Uterus (tissue), 4 donors: Measurements from ENCODE around the gene KCMF1. TPM values are rescaled to one million over a fixed set of nuclear protein-coding genes. Genes with fewer than 3 reads are reported as not detected.

ENCODE experiments used
- DNase-seq, 2 donors: peaks; one replicate each; pipeline ENCODE4 v3.0.0-alpha.2; 2019 to 2020
- H3K27ac ChIP-seq, 2 donors: fragments of 200-600 bp; sonication (generic); 1 replicate in 1 of 2; 2 replicates in 1 of 2; pipeline ENCODE4 v1.5.1; 2016 to 2018
- H3K27me3 ChIP-seq, 2 donors: fragments of 200-600 bp; sonication (generic); one replicate each; pipeline ENCODE4 v1.5.1; 2018 to 2019; ENCODE audit warnings: control low read depth in 1 of 2
- H3K36me3 ChIP-seq, 2 donors: fragments of 200-600 bp; sonication (generic); one replicate each; pipeline ENCODE4 v1.5.1; 2019; ENCODE audit warnings: control low read depth in 1 of 2
- H3K4me1 ChIP-seq, 2 donors: fragments of 200-600 bp; sonication (generic); one replicate each; pipeline ENCODE4 v1.5.1; 2018 to 2019; ENCODE audit warnings: control low read depth in 1 of 2
- H3K4me3 ChIP-seq, 2 donors: fragments of 200-600 bp; sonication (generic); 1 replicate in 1 of 2; 2 replicates in 1 of 2; pipeline ENCODE4 v1.5.1; 2018 to 2019; ENCODE audit warnings: mild to moderate bottlenecking in 1 of 2
- H3K9me3 ChIP-seq, 2 donors: fragments of 200-600 bp; sonication (generic); one replicate each; pipeline ENCODE4 v1.5.1; 2019; ENCODE audit warnings: control low read depth in 1 of 2
- POLR2A ChIP-seq, 2 donors: fragments of 450-650 bp; IDR thresholded peaks; one replicate each; pipeline ENCODE4 v1.6.1; 2016; ENCODE audit warnings: antibody characterized with exemption in 2 of 2, mild to moderate bottlenecking in 1 of 2, moderate library complexity in 1 of 2
- intact Hi-C: fragments of 100-400 bp; cut with DNase I; formaldehyde crosslinking; loops from one replicate; pipeline ENCODE4 v1.15.1; 2023; ENCODE audit warnings: low total_unique reads
- total RNA-seq, 4 donors: library from RNA; depleted of rRNA in 3 of 4; stranded (reverse); fragments of >200 nt in 3 of 4; gene quantifications; one replicate each; pipeline versions ENCODE4 v1.1.0 to v1.2.4, GENCODE V29; 2014 to 2023
- TF ChIP-seq, protein P1 (sequence below), 4 experiments: fragments of 200-600 bp in 2 of 4; fragments of 450-650 bp in 2 of 4; sonication (generic) in 2 of 4; IDR thresholded peaks; one replicate each; pipeline ENCODE4 v1.5.1; 2016 to 2019; ENCODE audit warnings: antibody characterized with exemption in 4 of 4, mild to moderate bottlenecking in 2 of 4, moderate library complexity in 1 of 4
- donor health status: DM: yes; HTN: yes; CAD: no.

Gene KCMF1
- total RNA-seq, 4 donors from 2014 or later = 6.9 to 58.3 (median 35.9) TPM

DNA sequence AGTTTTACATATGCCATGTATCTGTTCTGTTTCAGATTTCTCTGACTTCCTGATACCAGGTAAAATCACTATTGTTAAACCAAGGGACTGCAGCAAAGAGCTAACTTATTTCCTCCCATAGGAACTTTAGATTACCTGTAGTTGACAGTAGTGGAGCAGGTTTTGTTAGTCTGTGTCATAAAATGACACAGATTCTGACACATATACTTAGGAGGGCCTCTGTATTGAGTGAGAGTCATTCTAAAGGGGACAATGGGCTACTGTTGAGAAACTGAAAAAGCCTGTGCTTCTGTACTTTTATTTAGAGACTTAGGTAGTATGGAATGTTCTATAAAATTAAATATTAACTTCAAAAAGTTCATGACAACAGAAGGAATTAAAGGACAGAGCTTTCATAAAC lies 48.2 kb downstream of the KCMF1 start:
- no peaks in the 10 kb centered on the region for H3K36me3 ChIP-seq
- TF ChIP-seq, protein P1, sequence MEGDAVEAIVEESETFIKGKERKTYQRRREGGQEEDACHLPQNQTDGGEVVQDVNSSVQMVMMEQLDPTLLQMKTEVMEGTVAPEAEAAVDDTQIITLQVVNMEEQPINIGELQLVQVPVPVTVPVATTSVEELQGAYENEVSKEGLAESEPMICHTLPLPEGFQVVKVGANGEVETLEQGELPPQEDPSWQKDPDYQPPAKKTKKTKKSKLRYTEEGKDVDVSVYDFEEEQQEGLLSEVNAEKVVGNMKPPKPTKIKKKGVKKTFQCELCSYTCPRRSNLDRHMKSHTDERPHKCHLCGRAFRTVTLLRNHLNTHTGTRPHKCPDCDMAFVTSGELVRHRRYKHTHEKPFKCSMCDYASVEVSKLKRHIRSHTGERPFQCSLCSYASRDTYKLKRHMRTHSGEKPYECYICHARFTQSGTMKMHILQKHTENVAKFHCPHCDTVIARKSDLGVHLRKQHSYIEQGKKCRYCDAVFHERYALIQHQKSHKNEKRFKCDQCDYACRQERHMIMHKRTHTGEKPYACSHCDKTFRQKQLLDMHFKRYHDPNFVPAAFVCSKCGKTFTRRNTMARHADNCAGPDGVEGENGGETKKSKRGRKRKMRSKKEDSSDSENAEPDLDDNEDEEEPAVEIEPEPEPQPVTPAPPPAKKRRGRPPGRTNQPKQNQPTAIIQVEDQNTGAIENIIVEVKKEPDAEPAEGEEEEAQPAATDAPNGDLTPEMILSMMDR (IDR thresholded peaks at IDR 0.05) = no peak
- TF ChIP-seq POLR2A (IDR thresholded peaks at IDR 0.05) = no peak
- no peak for DNase-seq
- no peaks in the 10 kb centered on the region for H3K9me3 ChIP-seq
- H3K27ac ChIP-seq = no peak overlapping the region
- intact Hi-C loops = no loop called here
- no peak overlapping the region for H3K4me3 ChIP-seq
- H3K4me1 ChIP-seq = peaks cover 0 to 6% of the 10 kb centered on the region in 2 donors
- no peaks in the 10 kb centered on the region for H3K27me3 ChIP-seq

DNA sequence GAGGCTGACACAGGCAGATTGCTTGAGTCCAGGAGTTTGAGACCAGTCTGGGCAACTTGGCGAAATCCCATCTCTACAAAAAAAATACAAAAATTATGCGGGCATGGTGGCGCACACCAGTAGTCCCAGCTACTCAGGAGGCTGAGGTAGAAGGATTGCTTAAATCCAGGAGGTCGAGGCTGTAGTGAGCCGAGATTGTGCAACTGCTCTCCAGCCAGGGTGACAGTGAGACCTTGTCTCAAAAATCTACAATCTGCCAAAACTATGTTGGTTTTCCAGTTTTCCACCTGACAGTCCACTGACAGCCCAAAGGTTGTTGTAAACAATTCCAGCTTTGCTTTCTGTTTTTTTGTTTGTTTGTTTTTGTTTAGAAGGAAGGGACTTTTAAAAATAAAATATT lies 51.3 kb downstream of the KCMF1 start:
- intact Hi-C loops = no loop called here
- H3K27me3 ChIP-seq = no peaks in the 10 kb centered on the region

DNA sequence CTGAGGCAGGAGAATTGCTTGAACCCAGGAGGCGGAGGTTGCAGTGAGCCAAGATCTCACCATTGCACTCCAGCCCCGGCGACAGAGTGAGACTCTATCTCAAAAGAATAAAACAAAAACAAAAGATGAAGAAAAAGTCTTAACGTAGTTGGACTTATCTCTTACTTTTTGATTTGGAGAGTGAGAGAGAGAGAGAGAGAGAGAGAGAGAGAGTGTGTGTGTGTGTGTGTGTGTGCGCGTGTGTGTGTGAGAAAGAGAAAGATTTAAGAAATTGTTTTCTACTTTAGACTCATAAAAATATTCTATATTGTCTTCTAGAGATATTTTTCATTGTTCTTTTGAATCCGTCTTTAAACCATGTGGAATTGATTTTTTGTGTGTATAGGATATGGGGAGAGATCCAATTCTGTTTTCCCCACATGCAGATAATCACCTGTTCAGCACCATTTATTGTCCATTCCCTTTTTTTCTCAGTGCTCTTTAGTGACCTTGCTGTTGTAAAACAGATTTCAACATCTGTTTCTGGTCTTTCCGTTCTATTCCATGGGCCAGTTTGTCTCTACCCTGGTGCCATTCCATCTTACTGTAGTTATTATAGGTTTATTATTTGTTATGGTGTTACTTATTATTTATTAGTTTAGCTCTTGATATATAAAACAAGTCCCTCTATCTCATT lies 53.5 kb downstream of the KCMF1 start:
- Histone ChIP-seq H3K27me3 (no peaks in the 10 kb centered on the region), H3K4me1 (no peaks in the 10 kb centered on the region), H3K4me3 (no peak overlapping the region), H3K27ac (no peak overlapping the region), H3K36me3 (no peaks in the 10 kb centered on the region), H3K9me3 (no peaks in the 10 kb centered on the region)
- DNase-seq = no peak
- TF ChIP-seq, protein P1 (IDR thresholded peaks at IDR 0.05) = no peak
- TF ChIP-seq POLR2A (IDR thresholded peaks at IDR 0.05) = no peak
- intact Hi-C loops = no loop called here

More for the DNA sequence above, 51.3 kb downstream of the KCMF1 start:
- Histone ChIP-seq H3K36me3 (no peaks in the 10 kb centered on the region), H3K9me3 (no peaks in the 10 kb centered on the region), H3K4me3 (no peak overlapping the region), H3K27ac (no peak overlapping the region), H3K4me1 (peaks cover 0 to 6% of the 10 kb centered on the region in 2 donors)
- TF ChIP-seq POLR2A (IDR thresholded peaks at IDR 0.05) = no peak
- TF ChIP-seq, protein P1 (IDR thresholded peaks at IDR 0.05) = no peak
- DNase-seq = no peak

DNA sequence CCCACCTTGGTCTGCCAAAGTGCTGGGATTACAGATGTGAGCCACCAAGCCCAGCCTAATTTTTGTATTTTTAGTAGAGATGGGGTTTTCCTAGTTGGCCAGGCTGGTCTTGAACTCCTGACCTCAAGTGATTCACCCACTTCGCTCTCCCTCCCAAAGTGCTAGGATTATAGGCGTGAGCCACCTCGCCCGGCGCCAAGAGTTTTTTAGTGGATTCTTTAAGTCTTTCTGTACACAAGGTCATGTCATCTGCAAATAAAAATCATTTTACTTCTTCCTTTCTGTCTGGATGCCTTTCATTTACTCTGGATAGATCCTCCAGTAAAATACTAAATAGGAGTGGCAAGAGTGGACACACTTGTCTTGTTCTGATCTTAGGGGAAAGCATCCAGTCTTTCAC lies 61.7 kb downstream of the KCMF1 start:
- Histone ChIP-seq H3K36me3 (no peaks in the 10 kb centered on the region), H3K27ac (no peak overlapping the region), H3K4me3 (no peak overlapping the region), H3K4me1 (no peaks in the 10 kb centered on the region), H3K9me3 (no peaks in the 10 kb centered on the region), H3K27me3 (no peaks in the 10 kb centered on the region)
- intact Hi-C loops = no loop called here
- TF ChIP-seq POLR2A (IDR thresholded peaks at IDR 0.05) = no peak
- TF ChIP-seq, protein P1 (IDR thresholded peaks at IDR 0.05) = no peak
- DNase-seq = no peak

DNA sequence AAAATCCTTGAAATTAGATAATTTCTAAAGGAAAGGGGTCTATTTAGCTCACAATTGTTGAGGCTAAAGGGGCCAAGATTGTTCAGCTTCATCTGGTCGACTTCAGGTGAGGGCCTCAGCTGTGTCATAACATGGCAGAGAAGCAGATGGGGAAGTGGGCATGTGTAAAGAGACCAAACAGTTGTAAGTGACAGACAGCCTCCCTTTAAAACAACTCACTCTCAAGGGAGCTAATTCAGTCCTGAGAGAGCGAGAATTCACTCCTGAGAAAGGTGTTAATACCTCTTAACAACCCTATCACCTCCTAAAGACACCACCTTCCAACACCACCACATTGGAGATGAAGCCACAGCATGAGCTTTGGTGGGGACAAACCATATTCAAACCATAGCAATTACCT lies 62.4 kb downstream of the KCMF1 start:
- Histone ChIP-seq H3K4me1 (no peaks in the 10 kb centered on the region), H3K27ac (no peak overlapping the region), H3K36me3 (no peaks in the 10 kb centered on the region), H3K27me3 (no peaks in the 10 kb centered on the region), H3K4me3 (no peak overlapping the region), H3K9me3 (no peaks in the 10 kb centered on the region)
- TF ChIP-seq, protein P1 (IDR thresholded peaks at IDR 0.05) = no peak
- no peak for TF ChIP-seq POLR2A (IDR thresholded peaks at IDR 0.05)
- intact Hi-C loops = no loop called here
- DNase-seq = no peak
